Activated CD4-positive, alpha-beta T cell treated with anti-CD3 and anti-CD28 coated beads, Interleukin-2, amount 50 U/mL, for 24 hours (primary cell): ENCODE measurements around the gene RHOBTB3.
"Not testable (repeated sequence)": the region's sequence is repeated elsewhere in the genome, so short reads cannot be mapped to it uniquely, and the experiment has no call there.

Source experiments
- DNase-seq, 2 donors: peaks; one replicate each; pipeline ENCODE4 v3.0.0-alpha.2; 2020; ENCODE audit warnings: low read depth in 1 of 2, low spot score in 1 of 2

Gene RHOBTB3

GRCh38 chr5:95712347-95712958, 18.7 kb upstream of the RHOBTB3 start:
- DNase-seq: peak in 1 of 2 donors; percentile 46

GRCh38 chr5:95713246-95713645, 17.9 kb upstream of the RHOBTB3 start:
- not testable (repeated sequence) for DNase-seq

- DNase-seq: no peak
These were observed 17.0 kb upstream of the RHOBTB3 start for GRCh38 chr5:95713960-95714710.

GRCh38 chr5:95715799-95716461, 15.2 kb upstream of the RHOBTB3 start:
- DNase-seq: no peak

GRCh38 chr5:95717439-95717838, 13.7 kb upstream of the RHOBTB3 start:
- DNase-seq: no peak

GRCh38 chr5:95718203-95718602, 12.9 kb upstream of the RHOBTB3 start:
- peak in 1 of 2 donors; percentile 37 for DNase-seq

- DNase-seq: no peak
These were observed 12.4 kb upstream of the RHOBTB3 start for GRCh38 chr5:95718738-95719137.

GRCh38 chr5:95720094-95720786, 10.9 kb upstream of the RHOBTB3 start:
- no peak for DNase-seq

GRCh38 chr5:95721582-95722295, 9.4 kb upstream of the RHOBTB3 start:
- DNase-seq: no peak

- DNase-seq: no peak
These were observed 7.3 kb upstream of the RHOBTB3 start for GRCh38 chr5:95723632-95724369.

- no peak for DNase-seq
These were observed 5.9 kb upstream of the RHOBTB3 start for GRCh38 chr5:95725071-95725820.

- DNase-seq: no peak
These were observed 5.0 kb upstream of the RHOBTB3 start for GRCh38 chr5:95725937-95726810.

GRCh38 chr5:95726811-95727763, 4.0 kb upstream of the RHOBTB3 start:
- DNase-seq: no peak

GRCh38 chr5:95727764-95728191, 3.4 kb upstream of the RHOBTB3 start:
- DNase-seq: no peak

GRCh38 chr5:95728494-95729114, 2.5 kb upstream of the RHOBTB3 start:
- no peak for DNase-seq

- no peak for DNase-seq
These were observed 1.8 kb upstream of the RHOBTB3 start for GRCh38 chr5:95729115-95730010.
